SK-N-MC (cell line): ENCODE data around the gene CRACR2A.

ENCODE experiments used
- EZH2 ChIP-seq: fragments of 200-600 bp; sonication (generic); IDR thresholded peaks from one replicate; pipeline ENCODE4 v1.6.1; 2017; ENCODE audit warnings: antibody characterized with exemption
- POLR2AphosphoS5 ChIP-seq: IDR thresholded peaks from 2 replicates; pipeline ENCODE4 v1.6.1; 2012; ENCODE audit warnings: mild to moderate bottlenecking, low read depth, low read length, borderline replicate concordance

DNA sequence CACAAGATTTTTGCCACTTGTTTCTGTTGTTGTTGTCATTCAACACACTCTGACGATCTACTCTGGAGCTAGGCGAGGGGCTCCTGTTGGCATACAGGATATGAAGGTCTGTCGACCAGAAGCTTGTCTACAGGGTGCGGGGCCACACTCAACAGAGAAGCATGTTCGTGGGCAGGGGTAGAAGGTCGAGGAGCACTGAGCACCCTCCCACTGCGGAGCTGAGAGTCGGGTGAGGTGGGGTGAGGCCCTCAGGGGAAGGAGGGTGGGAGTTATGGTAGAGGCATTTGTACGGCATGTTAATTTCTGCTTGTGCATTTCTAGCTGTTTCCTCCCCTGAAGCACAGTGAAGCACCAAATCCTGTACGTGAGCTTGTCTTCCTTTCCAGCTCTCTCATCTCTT is 146.8 kb downstream of the CRACR2A start:
- TF ChIP-seq EZH2 (no peak), POLR2AphosphoS5 (no peak)
